Uterus (tissue), 4 donors: ENCODE results near the gene UPK3BL2. TPM values are rescaled to one million over a fixed set of nuclear protein-coding genes. Genes with fewer than 3 reads are reported as not detected.
"Not testable (repeated sequence)": the region's sequence is repeated elsewhere in the genome, so short reads cannot be mapped to it uniquely, and the experiment has no call there.

Source experiments
- DNase-seq, 2 donors: peaks; one replicate each; pipeline ENCODE4 v3.0.0-alpha.2; 2019 to 2020
- H3K27ac ChIP-seq, 2 donors: fragments of 200-600 bp; sonication (generic); 1 replicate in 1 of 2; 2 replicates in 1 of 2; pipeline ENCODE4 v1.5.1; 2016 to 2018
- H3K27me3 ChIP-seq, 2 donors: fragments of 200-600 bp; sonication (generic); one replicate each; pipeline ENCODE4 v1.5.1; 2018 to 2019; ENCODE audit warnings: control low read depth in 1 of 2
- H3K36me3 ChIP-seq, 2 donors: fragments of 200-600 bp; sonication (generic); one replicate each; pipeline ENCODE4 v1.5.1; 2019; ENCODE audit warnings: control low read depth in 1 of 2
- H3K4me1 ChIP-seq, 2 donors: fragments of 200-600 bp; sonication (generic); one replicate each; pipeline ENCODE4 v1.5.1; 2018 to 2019; ENCODE audit warnings: control low read depth in 1 of 2
- H3K4me3 ChIP-seq, 2 donors: fragments of 200-600 bp; sonication (generic); 1 replicate in 1 of 2; 2 replicates in 1 of 2; pipeline ENCODE4 v1.5.1; 2018 to 2019; ENCODE audit warnings: mild to moderate bottlenecking in 1 of 2
- H3K9me3 ChIP-seq, 2 donors: fragments of 200-600 bp; sonication (generic); one replicate each; pipeline ENCODE4 v1.5.1; 2019; ENCODE audit warnings: control low read depth in 1 of 2
- CTCF ChIP-seq, 4 experiments: fragments of 200-600 bp in 2 of 4; fragments of 450-650 bp in 2 of 4; sonication (generic) in 2 of 4; IDR thresholded peaks; one replicate each; pipeline ENCODE4 v1.5.1; 2016 to 2019; ENCODE audit warnings: antibody characterized with exemption in 4 of 4, mild to moderate bottlenecking in 2 of 4, moderate library complexity in 1 of 4
- intact Hi-C: fragments of 100-400 bp; cut with DNase I; formaldehyde crosslinking; loops from one replicate; pipeline ENCODE4 v1.15.1; 2023; ENCODE audit warnings: low total_unique reads
- total RNA-seq, 4 donors: library from RNA; depleted of rRNA in 3 of 4; stranded (reverse); fragments of >200 nt in 3 of 4; gene quantifications; one replicate each; pipeline versions ENCODE4 v1.1.0 to v1.2.4, GENCODE V29; 2014 to 2023
- donor health status: DM: yes; HTN: yes; CAD: no.

The UPK3BL2 gene
- total RNA-seq, 4 donors from 2014 or later: 1.8 to 64.0 (median 24.1) TPM; not detected in 1

DNA sequence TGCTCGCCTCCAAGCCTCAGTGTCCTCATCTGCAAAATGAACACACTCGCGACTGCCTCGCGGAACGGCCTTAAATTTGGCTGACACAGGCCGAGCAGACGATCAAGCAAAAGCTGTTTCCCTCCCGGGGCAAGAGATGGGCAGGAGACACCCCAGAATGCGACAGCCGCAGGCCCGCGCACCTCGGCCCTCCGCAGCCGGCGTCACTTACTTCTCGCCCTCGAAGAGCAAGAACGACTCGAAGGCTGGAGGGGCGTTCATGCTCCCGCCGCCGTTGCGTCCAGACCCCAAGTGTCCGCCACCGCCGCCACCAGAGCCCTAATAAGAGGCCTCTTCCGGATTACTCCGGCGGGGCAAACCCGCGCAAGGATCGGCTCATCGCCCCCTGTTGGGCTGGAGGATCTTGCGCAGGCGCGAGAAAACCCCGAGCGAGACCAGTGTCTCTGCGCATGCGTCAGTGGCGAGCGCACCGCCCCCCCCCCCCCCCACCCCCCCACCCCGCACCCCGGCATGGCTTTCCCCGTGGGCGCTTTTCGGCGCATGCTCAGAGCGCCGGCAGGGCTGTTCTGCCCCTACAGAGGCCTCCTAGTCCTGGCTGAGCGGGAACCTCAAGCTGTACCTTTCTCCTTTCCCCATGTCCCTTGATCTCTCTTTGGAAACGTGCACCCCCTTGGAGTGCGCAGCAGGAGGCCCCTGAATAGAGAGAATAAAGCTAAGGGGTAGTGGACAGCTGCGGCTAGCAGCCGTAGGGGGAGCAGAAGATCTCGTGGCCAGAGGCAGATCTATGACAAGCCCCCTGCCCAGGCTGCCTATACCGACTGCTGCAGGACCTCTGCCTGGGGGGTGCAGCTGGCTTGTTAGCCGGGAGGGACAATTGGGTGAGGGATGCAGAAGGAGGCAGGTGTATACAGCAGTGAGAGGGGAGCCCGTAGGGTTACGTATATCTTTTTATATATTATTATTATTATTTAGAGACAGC, 29.1 kb upstream of the UPK3BL2 start, which contains the start of gene POLR2J3:
TSS of gene POLR2J3 (minus strand) at position 323 of the 979 bp plus-strand sequence. CDS start at position 261, 62 bp downstream.
- peak within 1 kb of the TSS; percentile 66 to 71 for H3K27ac ChIP-seq

GRCh38 chr7:102568620-102569019, 25.1 kb upstream of the UPK3BL2 start:
- H3K36me3 ChIP-seq, H3K4me3 ChIP-seq, H3K9me3 ChIP-seq, H3K27me3 ChIP-seq, H3K27ac ChIP-seq, H3K4me1 ChIP-seq, intact Hi-C loops, DNase-seq: not testable (repeated sequence)

More for the DNA sequence above, 29.1 kb upstream of the UPK3BL2 start, which contains the start of gene POLR2J3:
- TF ChIP-seq CTCF (IDR thresholded peaks at IDR 0.05): peak; percentile 49 to 62 (median 52)
- peak within 1 kb of the TSS; percentile 61 to 79 for H3K4me3 ChIP-seq
- peak; percentile 93 to 100 for DNase-seq
- H3K4me1 ChIP-seq, H3K36me3 ChIP-seq, H3K9me3 ChIP-seq, H3K27me3 ChIP-seq, intact Hi-C loops: not testable (repeated sequence)

DNA sequence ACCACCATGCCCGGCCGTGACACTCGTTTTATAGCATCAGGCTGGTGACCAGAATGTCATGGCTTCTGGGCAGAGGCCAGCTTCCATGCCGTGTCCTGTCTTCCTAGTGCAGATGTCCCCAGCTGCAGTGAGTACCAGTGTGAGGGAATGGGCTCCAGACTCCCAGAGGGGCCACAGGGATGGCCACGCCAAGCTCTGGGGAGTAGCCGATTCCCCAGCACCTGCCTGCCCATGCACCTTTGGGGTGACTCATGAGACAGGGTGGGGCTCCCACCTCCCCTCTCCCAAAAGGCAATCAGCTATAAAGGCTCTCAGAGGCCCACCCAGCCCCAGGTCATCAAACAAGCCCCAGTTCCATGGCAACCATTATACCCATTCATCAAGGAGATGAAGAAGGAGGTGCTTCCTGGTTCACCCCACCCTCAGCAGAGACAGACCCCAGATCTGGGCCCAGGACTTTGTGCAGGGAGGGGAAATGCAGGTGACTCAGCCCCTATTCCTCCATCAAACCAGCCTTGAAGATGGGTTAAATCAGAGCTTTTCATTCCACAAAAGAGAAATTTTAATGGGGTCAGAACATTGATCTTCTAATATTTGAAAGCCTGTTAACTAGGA, 7.4 kb upstream of the UPK3BL2 start, which contains the start of gene SPDYE2:
TSS of gene SPDYE2 (plus strand) at position 419 of the 615 bp plus-strand sequence. CDS start 2,030 bp downstream, outside the sequence.
- DNase-seq, intact Hi-C loops, H3K36me3 ChIP-seq, H3K27me3 ChIP-seq, H3K4me1 ChIP-seq, H3K27ac ChIP-seq, H3K9me3 ChIP-seq, H3K4me3 ChIP-seq: not testable (repeated sequence)

DNA sequence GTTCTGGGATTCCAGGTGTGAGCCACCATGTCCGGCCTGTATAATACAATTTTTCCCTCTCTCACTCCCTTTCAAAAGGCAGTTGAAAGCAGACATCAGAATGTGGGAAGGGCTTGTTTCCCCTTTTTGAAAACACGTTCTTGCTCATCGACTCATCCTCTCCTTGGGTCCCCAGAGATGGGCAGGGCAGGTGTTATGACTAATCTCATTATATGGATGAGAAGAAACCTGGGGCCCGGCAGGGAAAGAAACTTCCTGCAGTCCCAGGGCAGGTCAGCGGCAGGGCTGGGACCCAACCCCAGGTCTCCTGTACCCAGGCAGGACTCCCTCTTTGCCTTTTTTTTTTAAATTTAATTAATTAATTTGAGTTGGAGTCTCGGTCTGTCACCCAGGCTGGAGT, 2.9 kb upstream of the UPK3BL2 start:
- H3K27me3 ChIP-seq, intact Hi-C loops, H3K36me3 ChIP-seq, H3K4me3 ChIP-seq, H3K4me1 ChIP-seq, DNase-seq, H3K27ac ChIP-seq, H3K9me3 ChIP-seq: not testable (repeated sequence)

DNA sequence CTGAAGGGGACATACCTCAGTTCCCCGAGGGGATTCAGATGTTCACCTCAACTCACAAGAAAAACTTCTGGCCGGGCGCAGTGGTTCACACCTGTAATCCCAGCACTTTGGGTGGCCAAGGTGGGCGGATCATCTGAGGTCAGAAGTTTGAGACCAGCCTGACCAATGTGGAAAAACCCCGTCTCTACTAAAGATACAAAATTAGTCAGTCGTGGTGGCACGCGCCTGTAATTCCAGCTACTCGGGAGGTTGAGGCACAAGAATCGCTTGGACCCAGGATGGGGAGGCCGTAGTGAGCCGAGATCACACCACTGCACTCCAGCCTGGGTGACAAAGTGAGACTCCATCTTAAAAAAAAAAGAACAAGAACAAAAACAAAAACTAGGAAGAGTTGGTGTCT, 1.8 kb upstream of the UPK3BL2 start:
- H3K36me3 ChIP-seq, DNase-seq, intact Hi-C loops, H3K9me3 ChIP-seq, H3K4me1 ChIP-seq, H3K27me3 ChIP-seq, H3K27ac ChIP-seq, H3K4me3 ChIP-seq: not testable (repeated sequence)

GRCh38 chr7:102544372-102544771, 876 bp upstream of the UPK3BL2 start:
- H3K4me1 ChIP-seq, H3K27ac ChIP-seq, H3K27me3 ChIP-seq, intact Hi-C loops, H3K4me3 ChIP-seq, H3K36me3 ChIP-seq, H3K9me3 ChIP-seq, DNase-seq: not testable (repeated sequence)

GRCh38 chr7:102542771-102543170, 725 bp downstream of the UPK3BL2 start:
- H3K27ac ChIP-seq, H3K27me3 ChIP-seq, intact Hi-C loops, DNase-seq, H3K36me3 ChIP-seq, H3K9me3 ChIP-seq, H3K4me3 ChIP-seq, H3K4me1 ChIP-seq: not testable (repeated sequence)

GRCh38 chr7:102542083-102542482, 1.4 kb downstream of the UPK3BL2 start:
- DNase-seq, H3K27ac ChIP-seq, intact Hi-C loops, H3K36me3 ChIP-seq, H3K4me3 ChIP-seq, H3K4me1 ChIP-seq, H3K27me3 ChIP-seq, H3K9me3 ChIP-seq: not testable (repeated sequence)

DNA sequence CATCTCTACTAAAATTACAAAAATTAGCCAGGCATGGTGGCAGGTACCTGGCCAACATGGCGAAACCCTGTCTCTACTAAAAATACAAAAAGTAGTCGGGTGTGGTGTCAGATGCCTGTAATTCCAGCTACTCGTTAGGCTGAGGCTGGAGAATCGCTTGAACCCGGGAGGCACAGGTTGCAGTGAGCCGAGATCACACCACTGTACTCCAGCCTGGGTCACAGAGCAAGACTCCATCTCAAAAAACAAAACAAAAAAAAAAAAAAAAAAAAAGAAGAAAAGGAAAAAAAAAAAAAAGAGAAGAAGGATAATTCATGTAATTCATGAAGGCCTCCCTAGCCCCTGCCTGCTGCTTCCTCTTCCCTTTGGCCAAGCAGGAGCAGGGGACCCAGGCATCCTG, 2.9 kb downstream of the UPK3BL2 start:
- H3K9me3 ChIP-seq, DNase-seq: not testable (repeated sequence)

DNA sequence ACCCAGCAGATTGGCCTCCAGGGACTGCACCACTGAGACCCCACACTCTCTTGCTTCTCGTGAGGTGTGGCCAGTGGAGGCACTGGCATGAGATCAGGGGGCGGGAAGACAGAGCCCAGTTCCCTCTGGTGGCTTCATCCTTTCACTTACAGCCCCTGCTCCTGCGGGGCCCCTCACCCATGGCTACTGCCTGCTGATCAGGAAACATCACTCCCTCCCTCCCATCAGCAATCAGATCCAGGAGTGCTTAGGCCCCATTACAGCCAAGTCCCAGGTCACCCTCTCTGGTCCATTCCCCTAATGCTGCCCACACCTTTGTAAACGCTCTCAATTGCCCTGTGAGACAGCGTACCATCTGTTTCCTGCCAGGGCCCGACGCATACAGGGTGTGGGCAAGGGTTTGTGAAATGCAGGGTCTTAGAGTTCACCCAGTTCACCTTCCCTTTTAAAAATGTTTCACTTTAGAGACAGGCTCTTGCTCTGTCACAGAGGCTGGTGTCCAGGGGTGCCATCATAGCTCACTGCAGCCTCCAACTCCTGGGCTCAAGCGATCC, 8.4 kb downstream of the UPK3BL2 start:
- intact Hi-C loops, DNase-seq, H3K36me3 ChIP-seq, H3K4me3 ChIP-seq, H3K4me1 ChIP-seq, H3K27ac ChIP-seq, H3K27me3 ChIP-seq, H3K9me3 ChIP-seq: not testable (repeated sequence)

More for the DNA sequence above, 2.9 kb downstream of the UPK3BL2 start:
- H3K36me3 ChIP-seq, intact Hi-C loops, H3K27me3 ChIP-seq, H3K4me3 ChIP-seq, H3K27ac ChIP-seq, H3K4me1 ChIP-seq: not testable (repeated sequence)

GRCh38 chr7:102532127-102532526, 11.4 kb downstream of the UPK3BL2 start:
- H3K27ac ChIP-seq, H3K4me1 ChIP-seq, H3K9me3 ChIP-seq, DNase-seq, intact Hi-C loops, H3K27me3 ChIP-seq, H3K4me3 ChIP-seq, H3K36me3 ChIP-seq: not testable (repeated sequence)

DNA sequence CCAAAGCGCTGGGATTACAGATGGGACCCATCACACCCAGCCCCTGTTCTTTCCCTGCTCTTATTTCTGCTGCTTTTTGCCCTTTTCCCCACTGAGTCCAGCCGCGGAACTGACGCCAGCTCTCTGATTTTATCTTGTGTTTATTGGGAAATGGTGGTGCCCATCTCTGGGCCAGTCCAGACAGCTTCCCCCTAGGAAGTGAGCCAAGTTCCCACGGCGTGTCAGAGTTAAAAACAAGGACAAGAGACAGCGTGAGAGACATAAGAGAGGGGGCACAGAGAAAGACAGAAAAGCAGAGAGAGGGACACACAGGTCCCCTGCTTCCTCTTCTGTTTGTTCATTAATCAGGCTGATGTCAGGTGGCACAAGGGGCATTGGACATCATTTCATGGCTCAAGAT, 11.9 kb downstream of the UPK3BL2 start:
- intact Hi-C loops, H3K4me1 ChIP-seq, H3K4me3 ChIP-seq, H3K27ac ChIP-seq, H3K27me3 ChIP-seq, H3K36me3 ChIP-seq, H3K9me3 ChIP-seq: not testable (repeated sequence)
- DNase-seq: peak in 1 of 2 donors; percentile 43
